ENCODE data around the gene SMC3. TPM values are rescaled to one million over a fixed set of nuclear protein-coding genes. Genes with fewer than 3 reads are reported as not detected.

The SMC3 gene
- total RNA-seq, 2 experiments from 2014 or later: 81.3 to 86.8 TPM

- Mint-ChIP-seq H3K36me3 (no peaks in the 10 kb centered on the region), H3K4me1 (peaks cover 11% of the 10 kb centered on the region), H3K27me3 (peaks cover 38% of the 10 kb centered on the region), H3K9me3 (ENCODE audit: low read depth) (no peaks in the 10 kb centered on the region), H3K27ac (no peak overlapping the region), H3K4me3 (no peak overlapping the region)
- no peak for ATAC-seq
- no peak for DNase-seq
- CTCF ChIA-PET: interaction anchor here (1.0 to 3.5 kb wide), 12 partner anchors 9 to 243 kb away, joined by 3 to 38 read pairs (median 5); partner anchors contain the start of gene SMNDC1
Measured at GRCh38 chr10:110549211-110549610, 18.3 kb upstream of the SMC3 start.

- Mint-ChIP-seq H3K9me3 (ENCODE audit: low read depth) (no peaks in the 10 kb centered on the region), H3K36me3 (no peaks in the 10 kb centered on the region), H3K4me3 (no peak overlapping the region), H3K4me1 (peaks cover 10% of the 10 kb centered on the region), H3K27ac (no peak overlapping the region), H3K27me3 (peaks cover 55% of the 10 kb centered on the region)
- CTCF ChIA-PET: no interaction called here
- DNase-seq (no peak), ATAC-seq (no peak)
Measured at GRCh38 chr10:110553905-110554304, 13.6 kb upstream of the SMC3 start.

GRCh38 chr10:110556296-110556695 lies 11.2 kb upstream of the SMC3 start:
- Mint-ChIP-seq H3K36me3 (peaks cover under 1% of the 10 kb centered on the region), H3K9me3 (ENCODE audit: low read depth) (no peaks in the 10 kb centered on the region), H3K27ac (no peak overlapping the region), H3K4me3 (no peak overlapping the region), H3K27me3 (peaks cover 51% of the 10 kb centered on the region), H3K4me1 (peaks cover 10% of the 10 kb centered on the region)
- ATAC-seq (no peak), DNase-seq (no peak)
- CTCF ChIA-PET: no interaction called here

GRCh38 chr10:110556969-110557601 lies 10.4 kb upstream of the SMC3 start:
- CTCF ChIA-PET: interaction anchor here (0.7 to 3.1 kb wide), 8 partner anchors 12 to 528 kb away, joined by 3 to 14 read pairs (median 4); partner anchors contain the start of gene SMNDC1

GRCh38 chr10:110558041-110558440 lies 9.5 kb upstream of the SMC3 start:
- ATAC-seq (no peak), DNase-seq (no peak)
- Mint-ChIP-seq H3K36me3 (peaks cover 2% of the 10 kb centered on the region), H3K9me3 (ENCODE audit: low read depth) (no peaks in the 10 kb centered on the region), H3K4me3 (no peak overlapping the region), H3K4me1 (peaks cover 10% of the 10 kb centered on the region), H3K27me3 (peaks cover 51% of the 10 kb centered on the region), H3K27ac (no peak overlapping the region)
- CTCF ChIA-PET: interaction anchor here (0.7 to 3.1 kb wide), 10 partner anchors 9 to 257 kb away, joined by 3 to 14 read pairs (median 3); partner anchors contain the start of gene SMNDC1

More at GRCh38 chr10:110556969-110557601, 10.4 kb upstream of the SMC3 start:
- peak; percentile 93 for ATAC-seq
- Mint-ChIP-seq H3K27me3 (peaks cover 49% of the 10 kb centered on the region), H3K36me3 (peaks cover 2% of the 10 kb centered on the region), H3K27ac (no peak overlapping the region), H3K4me1 (peaks cover 10% of the 10 kb centered on the region), H3K9me3 (ENCODE audit: low read depth) (no peaks in the 10 kb centered on the region), H3K4me3 (no peak overlapping the region)
- peak; percentile 83 for DNase-seq

- Mint-ChIP-seq H3K4me1 (peaks cover 10% of the 10 kb centered on the region), H3K4me3 (no peak overlapping the region), H3K27me3 (peaks cover 57% of the 10 kb centered on the region), H3K27ac (no peak overlapping the region), H3K36me3 (peaks cover 2% of the 10 kb centered on the region), H3K9me3 (ENCODE audit: low read depth) (no peaks in the 10 kb centered on the region)
- no peak for DNase-seq
- ATAC-seq: no peak
- CTCF ChIA-PET: interaction anchor here (1.4 to 3.1 kb wide), 4 partner anchors 11 to 31 kb away, joined by 3 to 14 read pairs (median 6); no protein-coding TSS in a partner anchor
Measured at GRCh38 chr10:110560012-110560411, 7.5 kb upstream of the SMC3 start.

- no peak for DNase-seq
- peaks cover 50% of the 10 kb centered on the region for H3K27me3 Mint-ChIP-seq
- CTCF ChIA-PET: no interaction called here
- H3K9me3 Mint-ChIP-seq (ENCODE audit: low read depth): no peaks in the 10 kb centered on the region
- H3K4me3 Mint-ChIP-seq: no peak overlapping the region
- no peak overlapping the region for H3K27ac Mint-ChIP-seq
- peaks cover 2% of the 10 kb centered on the region for H3K36me3 Mint-ChIP-seq
- H3K4me1 Mint-ChIP-seq: peaks cover 8% of the 10 kb centered on the region
- no peak for ATAC-seq
Measured at GRCh38 chr10:110561292-110561691, 6.2 kb upstream of the SMC3 start.

- peaks cover 2% of the 10 kb centered on the region for H3K36me3 Mint-ChIP-seq
Measured at GRCh38 chr10:110562348-110562747, 5.1 kb upstream of the SMC3 start.

GRCh38 chr10:110563132-110563531 lies 4.4 kb upstream of the SMC3 start:
- H3K4me1 Mint-ChIP-seq: peaks cover 9% of the 10 kb centered on the region
- no peak overlapping the region for H3K4me3 Mint-ChIP-seq
- peaks cover 2% of the 10 kb centered on the region for H3K36me3 Mint-ChIP-seq
- H3K27me3 Mint-ChIP-seq: peaks cover 43% of the 10 kb centered on the region
- no peak for ATAC-seq
- no peaks in the 10 kb centered on the region for H3K9me3 Mint-ChIP-seq (ENCODE audit: low read depth)
- no peak overlapping the region for H3K27ac Mint-ChIP-seq
- CTCF ChIA-PET: interaction anchor here (1.1 to 1.6 kb wide), 3 partner anchors 109 to 424 kb away, joined by 3 to 6 read pairs (median 3); no protein-coding TSS in a partner anchor
- DNase-seq: no peak

More at GRCh38 chr10:110562348-110562747, 5.1 kb upstream of the SMC3 start:
- DNase-seq: no peak
- Mint-ChIP-seq H3K27ac (no peak overlapping the region), H3K4me3 (no peak overlapping the region), H3K4me1 (peaks cover 10% of the 10 kb centered on the region), H3K9me3 (ENCODE audit: low read depth) (no peaks in the 10 kb centered on the region), H3K27me3 (peaks cover 43% of the 10 kb centered on the region)
- CTCF ChIA-PET: interaction anchor here (1.1 to 1.6 kb wide), 3 partner anchors 110 to 423 kb away, joined by 3 to 6 read pairs (median 3); no protein-coding TSS in a partner anchor
- ATAC-seq: no peak

GRCh38 chr10:110566472-110567200 lies 859 bp upstream of the SMC3 start:
- peaks cover 32% of the 10 kb centered on the region for H3K4me1 Mint-ChIP-seq
- ATAC-seq: no peak

GRCh38 chr10:110568055-110568735 lies 700 bp downstream of the SMC3 start:
- ATAC-seq (peak; percentile 52), DNase-seq (peak; percentile 82)
- CTCF ChIA-PET: interaction anchor here (0.7 to 6.0 kb wide), 5 partner anchors 18 to 263 kb away, joined by 3 to 35 read pairs (median 4); partner anchors contain the start of gene SMNDC1
- peaks cover 12% of the 10 kb centered on the region for H3K27me3 Mint-ChIP-seq
- H3K4me1 Mint-ChIP-seq: peaks cover 43% of the 10 kb centered on the region
- no peaks in the 10 kb centered on the region for H3K9me3 Mint-ChIP-seq (ENCODE audit: low read depth)
- H3K36me3 Mint-ChIP-seq: peaks cover 27% of the 10 kb centered on the region
- H3K27ac Mint-ChIP-seq: peak overlapping the region; percentile 97
- peak overlapping the region; percentile 94 for H3K4me3 Mint-ChIP-seq

More at GRCh38 chr10:110566472-110567200, 859 bp upstream of the SMC3 start:
- Mint-ChIP-seq H3K9me3 (ENCODE audit: low read depth) (no peaks in the 10 kb centered on the region), H3K4me3 (peak overlapping the region; percentile 94), H3K27ac (peak overlapping the region; percentile 97), H3K36me3 (peaks cover 17% of the 10 kb centered on the region), H3K27me3 (peaks cover 24% of the 10 kb centered on the region)
- no peak for DNase-seq
- CTCF ChIA-PET: interaction anchor here (1.0 to 6.0 kb wide), 6 partner anchors 20 to 261 kb away, joined by 3 to 35 read pairs (median 4); partner anchors contain the start of gene SMNDC1

- Mint-ChIP-seq H3K27ac (peak overlapping the region; percentile 97), H3K27me3 (peaks cover 5% of the 10 kb centered on the region), H3K4me1 (peaks cover 47% of the 10 kb centered on the region), H3K36me3 (peaks cover 27% of the 10 kb centered on the region), H3K4me3 (peak overlapping the region; percentile 94), H3K9me3 (ENCODE audit: low read depth) (no peaks in the 10 kb centered on the region)
- CTCF ChIA-PET: interaction anchor here (6.0 kb wide), 1 partner anchor 264 kb away, joined by 35 read pairs; the partner anchor contains the start of gene SMNDC1
- no peak for DNase-seq
- no peak for ATAC-seq
Measured at GRCh38 chr10:110569122-110569521, 1.6 kb downstream of the SMC3 start.

- Mint-ChIP-seq H3K9me3 (ENCODE audit: low read depth) (no peaks in the 10 kb centered on the region), H3K4me3 (peak overlapping the region; percentile 94), H3K27me3 (no peaks in the 10 kb centered on the region), H3K27ac (no peak overlapping the region), H3K36me3 (peaks cover 32% of the 10 kb centered on the region), H3K4me1 (peaks cover 53% of the 10 kb centered on the region)
- no peak for ATAC-seq
- CTCF ChIA-PET: interaction anchor here (1.4 to 6.0 kb wide), 3 partner anchors 9 to 264 kb away, joined by 3 to 35 read pairs (median 5); partner anchors contain the start of gene SMNDC1
- DNase-seq: no peak
Measured at GRCh38 chr10:110569736-110570135, 2.2 kb downstream of the SMC3 start.
